DMS153 treated with DMSO at 0.1 percent for 48 hours (cell line): ENCODE results near the gene IFITM2.
"Not testable (repeated sequence)": the region's sequence is repeated elsewhere in the genome, so short reads cannot be mapped to it uniquely, and the experiment has no call there.

Experiments used
- DNase-seq: peaks from one replicate; lab custom pipeline; 2025; ENCODE audit not compliant: unreplicated experiment; lab: John Stamatoyannopoulos, UW

IFITM2 gene

DNA sequence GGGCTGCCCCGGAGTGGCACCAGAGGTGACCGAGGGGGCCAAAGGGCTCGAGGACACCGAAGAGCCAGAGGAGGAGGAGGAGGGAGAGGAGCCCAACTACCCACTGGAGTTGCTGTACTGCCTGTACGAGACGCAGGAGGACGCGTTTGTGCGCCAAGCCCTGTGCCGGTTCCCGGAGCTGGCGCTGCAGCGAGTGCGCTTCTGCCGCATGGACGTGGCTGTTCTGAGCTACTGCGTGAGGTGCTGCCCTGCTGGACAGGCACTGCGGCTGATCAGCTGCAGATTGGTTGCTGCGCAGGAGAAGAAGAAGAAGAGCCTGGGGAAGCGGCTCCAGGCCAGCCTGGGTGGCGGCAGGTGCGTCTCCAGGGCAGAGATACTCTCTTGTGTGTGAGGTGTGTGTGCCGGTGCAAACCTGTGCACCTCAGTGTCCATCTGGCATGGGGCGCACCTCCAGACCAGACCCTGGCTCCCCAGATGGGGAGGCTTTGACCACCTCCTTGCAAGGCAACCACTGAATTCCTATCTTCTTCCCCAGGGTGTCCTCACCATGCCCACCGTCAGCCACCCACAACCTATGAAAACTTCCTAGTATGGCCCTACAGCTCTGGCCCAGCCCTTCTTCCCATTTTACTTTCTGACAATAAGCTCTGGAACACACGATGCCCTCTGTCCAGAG lies 26.0 kb upstream of the IFITM2 start:
- no peak for DNase-seq

DNA sequence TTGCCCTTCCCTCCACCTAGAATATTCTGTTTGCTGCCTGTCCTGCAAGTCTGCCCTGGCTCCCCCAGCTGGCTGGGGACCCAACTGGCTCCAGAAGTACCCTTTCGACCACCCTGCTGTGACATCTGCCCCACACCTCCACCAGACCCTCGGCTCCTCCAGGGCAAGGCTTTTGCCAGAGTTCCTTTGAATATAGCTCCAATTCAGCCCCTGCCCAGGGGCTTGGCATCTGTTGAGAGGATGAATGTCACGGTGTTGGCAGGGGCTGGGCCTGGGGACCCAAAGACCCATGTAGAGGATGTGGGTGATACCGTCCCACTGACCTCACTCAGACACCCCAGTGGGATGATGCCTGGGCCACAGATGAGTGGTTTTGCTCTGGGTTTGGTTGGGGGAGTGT lies 25.4 kb upstream of the IFITM2 start:
- no peak for DNase-seq

DNA sequence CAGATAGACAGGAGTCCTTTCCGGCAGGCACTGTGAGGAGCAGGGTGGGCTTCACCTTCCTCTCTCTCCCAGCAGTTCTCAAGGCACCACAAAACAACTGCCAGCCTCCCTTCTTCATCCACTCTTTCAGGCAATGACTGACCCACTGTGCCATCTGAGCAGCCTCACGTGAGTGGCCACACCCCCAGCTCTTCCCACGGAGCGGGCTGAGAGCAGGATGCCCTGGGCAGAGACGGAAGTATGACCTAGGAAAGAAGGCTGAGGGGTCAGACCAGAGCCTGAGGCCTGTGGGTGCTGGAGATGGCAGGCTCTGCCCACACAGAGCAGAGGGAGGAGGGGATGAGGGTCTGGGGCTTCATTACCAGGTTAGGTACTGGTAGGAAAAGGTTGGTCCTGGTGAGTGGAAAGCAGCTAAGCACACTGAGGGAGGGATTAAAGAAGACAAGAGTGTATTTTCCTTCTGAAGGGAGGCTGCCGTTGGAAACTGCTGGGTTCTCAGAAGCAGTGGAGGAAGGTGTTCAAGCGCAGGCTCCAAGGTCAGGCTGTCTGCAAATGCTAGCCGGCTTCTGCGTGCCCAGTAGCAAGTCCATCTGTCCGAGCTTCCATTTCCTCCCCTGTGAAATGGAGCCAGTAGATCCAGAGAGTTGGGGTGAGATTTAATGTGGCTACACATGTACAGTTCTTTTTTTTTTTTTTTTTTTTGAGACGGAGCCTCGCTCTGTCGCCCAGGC lies 24.8 kb upstream of the IFITM2 start:
- no peak for DNase-seq

DNA sequence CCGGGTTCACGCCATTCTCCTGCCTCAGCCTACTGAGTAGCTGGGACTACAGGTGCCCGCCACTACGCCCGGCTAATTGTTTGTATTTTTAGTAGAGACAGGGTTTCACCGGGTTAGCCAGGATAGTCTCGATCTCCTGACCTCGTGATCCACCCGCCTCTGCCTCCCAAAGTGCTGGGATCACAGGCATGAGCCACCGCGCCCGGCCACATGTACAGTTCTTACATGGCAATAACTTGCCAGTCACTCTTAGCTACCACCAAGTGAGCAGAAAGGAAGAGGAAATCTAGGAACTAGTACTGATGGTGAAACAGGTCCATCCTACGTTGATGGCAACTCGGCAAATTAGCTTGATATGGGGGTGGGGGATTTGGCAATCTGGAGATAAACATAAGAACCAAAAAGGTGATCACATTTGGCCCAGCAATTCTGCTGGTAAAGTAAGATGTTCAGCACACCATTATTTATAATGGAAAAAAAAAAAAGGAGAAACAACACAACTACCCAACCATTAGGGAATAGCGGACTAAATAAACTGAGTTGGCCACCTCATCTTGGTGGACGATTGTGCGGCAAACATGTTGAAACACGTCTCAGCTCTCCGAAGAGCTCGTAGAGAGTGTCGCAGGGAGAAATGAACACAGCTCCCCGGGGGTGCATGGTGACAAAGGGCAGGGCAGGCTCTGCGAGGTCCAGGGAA lies 24.1 kb upstream of the IFITM2 start:
- DNase-seq, result no peak

DNA sequence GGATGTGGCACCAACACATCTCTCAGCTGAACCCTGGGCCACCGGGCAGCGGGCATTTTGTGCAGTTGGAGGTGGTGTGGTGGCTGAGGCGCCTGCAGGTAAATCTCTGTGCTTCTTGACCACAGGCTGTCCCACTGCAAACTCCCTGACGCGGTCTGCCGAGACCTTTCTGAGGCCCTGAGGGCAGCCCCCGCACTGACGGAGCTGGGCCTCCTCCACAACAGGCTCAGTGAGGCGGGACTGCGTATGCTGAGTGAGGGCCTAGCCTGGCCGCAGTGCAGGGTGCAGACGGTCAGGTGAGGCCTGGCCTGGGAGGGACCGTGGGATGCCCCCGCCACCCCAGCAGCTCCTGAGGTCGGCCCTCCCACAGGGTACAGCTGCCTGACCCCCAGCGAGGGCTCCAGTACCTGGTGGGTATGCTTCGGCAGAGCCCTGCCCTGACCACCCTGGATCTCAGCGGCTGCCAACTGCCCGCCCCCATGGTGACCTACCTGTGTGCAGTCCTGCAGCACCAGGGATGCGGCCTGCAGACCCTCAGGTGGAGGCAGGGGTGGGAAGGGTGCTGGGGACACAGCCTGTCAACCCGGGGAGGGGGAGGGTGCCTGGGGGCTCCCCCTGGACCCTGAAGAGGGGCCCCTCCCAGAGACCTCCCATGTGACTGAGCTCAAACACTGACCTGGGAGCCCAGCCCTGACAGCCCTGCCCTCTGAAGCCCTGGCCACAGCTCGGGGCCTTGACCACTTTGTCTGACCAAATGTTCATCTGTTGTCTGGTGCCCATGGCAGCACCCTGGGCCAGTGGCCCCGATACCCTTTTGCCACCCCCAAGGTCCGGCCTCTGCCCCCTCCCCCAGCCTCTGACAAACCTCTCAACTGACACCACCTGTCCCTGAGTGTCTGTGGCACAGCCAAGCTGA lies 23.3 kb upstream of the IFITM2 start:
- no peak for DNase-seq

DNA sequence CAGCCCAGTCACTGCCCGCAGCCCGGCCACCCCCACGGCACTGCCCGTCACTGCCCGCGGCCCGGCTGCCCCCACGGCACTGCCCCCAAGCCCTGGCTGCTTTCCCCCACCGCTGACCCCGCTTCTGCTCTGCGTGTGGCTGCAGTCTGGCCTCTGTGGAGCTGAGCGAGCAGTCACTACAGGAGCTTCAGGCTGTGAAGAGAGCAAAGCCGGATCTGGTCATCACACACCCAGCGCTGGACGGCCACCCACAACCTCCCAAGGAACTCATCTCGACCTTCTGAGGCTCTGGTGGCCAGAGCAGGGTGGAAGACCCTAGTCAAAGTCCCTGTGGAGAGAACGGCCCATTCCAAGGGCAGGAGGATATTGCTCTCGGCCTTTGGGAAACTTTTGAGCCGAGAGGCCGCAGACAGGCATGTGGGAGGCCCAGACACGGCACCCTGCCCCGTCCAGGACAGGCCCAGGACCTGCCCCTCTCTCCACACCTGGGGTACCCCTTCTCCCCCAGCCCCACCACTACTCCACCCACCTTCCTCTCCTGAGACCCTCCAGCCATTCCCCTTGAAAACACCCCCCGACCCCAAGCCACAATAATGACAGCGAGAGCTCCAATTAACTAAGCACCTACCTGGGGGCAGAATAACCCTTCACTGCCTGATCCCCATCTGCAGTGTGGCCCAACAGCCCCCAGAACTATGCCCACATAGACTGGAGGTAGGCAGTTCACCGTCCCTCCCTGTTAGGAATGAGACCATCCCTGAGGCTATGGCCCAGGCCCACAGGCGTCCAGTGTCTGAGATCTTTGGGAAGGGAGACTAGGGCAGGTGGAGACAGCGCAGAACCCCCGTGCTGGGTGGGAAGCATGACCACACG lies 22.4 kb upstream of the IFITM2 start:
- no peak for DNase-seq

DNA sequence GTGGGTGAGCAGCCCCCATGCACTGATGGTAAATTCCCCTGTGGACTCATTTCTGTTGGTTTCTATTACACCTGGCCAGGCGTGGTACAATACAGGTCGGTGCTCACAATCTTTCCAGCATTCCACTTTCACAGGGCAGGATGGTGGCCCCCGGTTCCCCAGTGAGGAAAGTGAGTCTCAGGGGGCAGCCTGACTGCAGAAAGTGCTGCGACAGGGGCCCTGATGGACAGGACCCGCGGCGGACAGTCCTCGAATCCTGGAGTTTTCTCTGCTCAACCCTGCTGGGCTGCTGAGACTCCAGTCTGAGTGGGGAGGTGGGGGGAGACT lies 21.8 kb upstream of the IFITM2 start:
- no peak for DNase-seq

DNA sequence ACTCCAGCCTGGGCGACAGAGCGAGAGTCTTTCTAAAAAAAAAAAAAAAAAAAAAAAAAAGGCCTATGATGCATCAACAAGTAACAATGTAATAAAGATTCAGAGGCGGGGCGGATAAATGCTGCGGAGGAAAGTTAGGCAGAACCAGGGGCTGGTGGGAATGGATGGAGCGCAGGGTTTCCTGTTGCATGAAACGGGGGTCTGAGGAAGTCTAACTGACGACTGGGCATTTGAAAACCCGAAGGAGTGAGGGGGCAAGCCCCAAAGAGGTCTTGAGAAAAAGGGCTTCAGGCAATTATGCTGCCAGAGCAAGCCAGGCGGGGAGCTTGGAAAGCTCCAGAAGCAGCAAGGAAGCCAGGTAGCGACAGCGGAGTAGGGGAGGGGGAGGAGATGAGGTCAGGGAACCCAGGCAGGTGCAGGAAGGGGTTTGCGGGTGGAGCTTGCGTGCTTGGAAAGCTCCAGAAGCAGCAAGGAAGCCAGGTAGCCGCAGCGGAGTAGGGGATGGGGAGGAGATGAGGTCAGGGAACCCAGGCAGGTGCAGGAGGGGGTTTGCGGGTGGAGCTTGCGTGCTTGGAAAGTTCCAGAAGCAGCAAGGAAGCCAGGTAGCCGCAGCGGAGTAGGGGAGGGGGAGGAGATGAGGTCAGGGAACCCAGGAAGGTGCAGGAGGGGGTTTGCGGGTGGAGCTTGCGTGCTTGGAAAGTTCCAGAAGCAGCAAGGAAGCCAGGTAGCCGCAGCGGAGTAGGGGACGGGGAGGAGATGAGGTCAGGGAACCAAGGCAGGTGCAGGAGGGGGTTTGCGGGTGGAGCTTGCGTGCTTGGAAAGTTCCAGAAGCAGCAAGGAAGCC lies 20.4 kb upstream of the IFITM2 start:
- not testable (repeated sequence) for DNase-seq

DNA sequence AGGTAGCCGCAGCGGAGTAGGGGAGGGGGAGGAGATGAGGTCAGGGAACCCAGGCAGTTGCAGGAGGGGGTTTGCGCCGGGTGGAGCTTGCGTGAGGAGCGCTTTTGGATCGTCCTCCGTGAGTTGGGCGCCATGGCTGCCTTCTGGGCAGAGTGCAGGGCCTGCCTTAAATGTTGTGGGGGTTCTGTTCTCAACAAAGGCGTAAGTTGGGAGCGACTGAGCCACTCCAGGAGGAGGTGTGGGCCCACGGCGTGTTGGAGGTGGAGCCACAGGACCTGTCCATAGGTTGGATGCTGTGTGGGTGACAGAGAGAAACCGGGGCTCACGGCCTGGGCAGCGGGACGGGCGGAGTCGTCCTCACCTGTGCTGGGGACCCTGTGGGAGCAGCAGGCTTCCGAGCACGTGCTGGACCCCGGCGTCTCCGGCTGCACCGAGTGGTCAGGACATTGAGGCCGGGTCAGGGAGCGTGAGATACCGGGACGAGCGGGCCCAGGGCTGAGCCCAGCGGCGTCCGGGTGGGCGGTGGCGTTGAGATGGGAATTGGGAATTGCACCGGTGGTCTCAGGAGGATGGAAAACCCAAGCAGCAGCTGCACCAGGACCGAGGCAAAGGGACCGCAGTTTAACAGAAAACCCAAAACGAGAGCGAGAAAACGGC lies 19.7 kb upstream of the IFITM2 start:
- no peak for DNase-seq

DNA sequence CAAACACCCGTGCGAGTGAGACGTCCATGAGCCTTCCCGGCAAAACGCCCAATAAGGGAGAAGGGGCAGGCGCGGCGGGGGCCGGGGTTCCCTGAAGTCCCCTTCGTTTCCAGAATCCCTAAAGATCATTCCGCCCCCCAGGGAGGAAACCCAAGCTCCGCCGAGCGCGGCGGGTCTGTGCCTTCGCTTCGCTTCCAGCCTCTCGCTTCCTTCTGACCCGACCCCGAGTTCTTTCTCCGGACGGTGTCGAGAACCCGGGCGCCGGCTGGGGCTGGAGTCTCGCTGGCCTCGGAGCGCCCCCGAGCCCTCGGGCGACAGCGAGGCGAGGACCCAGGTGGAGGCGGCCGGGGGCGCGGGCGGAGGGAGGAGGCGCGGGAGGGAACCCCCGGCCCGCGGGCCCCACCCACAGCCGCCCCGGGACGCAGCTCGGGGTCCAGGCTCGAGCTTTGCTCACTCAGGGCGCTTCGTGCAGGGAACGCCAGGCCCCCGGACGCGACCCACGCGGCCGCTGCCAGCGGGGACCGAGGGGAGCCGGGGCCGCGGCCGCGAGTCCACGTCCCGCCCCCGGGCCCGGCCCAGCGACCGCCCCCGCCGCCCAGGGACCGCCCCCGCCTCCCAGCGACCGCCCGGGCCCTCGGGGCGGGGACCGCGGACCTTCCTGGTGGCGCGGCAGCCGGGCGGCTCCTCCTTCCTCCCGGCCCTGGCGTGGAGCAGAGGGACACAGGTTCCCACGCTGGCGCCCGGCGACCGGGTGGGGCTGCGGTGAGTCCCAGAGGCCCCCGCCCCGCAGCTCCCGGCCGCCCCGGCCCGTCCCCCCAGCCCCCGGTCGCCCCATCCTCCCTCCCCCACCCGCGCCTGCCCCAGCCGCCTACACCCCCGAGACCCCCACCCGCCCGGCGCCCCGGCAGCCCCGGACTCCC lies 18.9 kb upstream of the IFITM2 start, which contains the start of gene PGGHG:
Gene PGGHG, plus strand, starts transcription at position 649 of the 920 bp plus-strand sequence. CDS start 691 bp downstream, outside the sequence.
- DNase-seq, result no peak

DNA sequence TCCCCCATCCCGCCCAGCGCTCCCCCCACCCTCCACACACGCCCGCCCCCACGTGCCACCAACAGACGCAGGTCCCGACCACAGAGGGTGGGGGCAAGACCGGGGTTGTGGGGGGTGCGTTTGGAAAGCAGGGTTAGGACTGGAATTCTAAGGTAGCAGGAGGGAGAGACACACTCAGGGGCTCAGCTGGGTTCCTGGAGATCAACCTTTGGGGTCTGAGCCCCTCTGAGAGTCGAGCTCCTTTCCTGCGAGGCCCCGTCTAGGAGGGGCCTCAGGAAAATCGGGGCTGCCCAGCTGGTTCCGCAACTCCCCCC lies 18.3 kb upstream of the IFITM2 start:
- no peak for DNase-seq

DNA sequence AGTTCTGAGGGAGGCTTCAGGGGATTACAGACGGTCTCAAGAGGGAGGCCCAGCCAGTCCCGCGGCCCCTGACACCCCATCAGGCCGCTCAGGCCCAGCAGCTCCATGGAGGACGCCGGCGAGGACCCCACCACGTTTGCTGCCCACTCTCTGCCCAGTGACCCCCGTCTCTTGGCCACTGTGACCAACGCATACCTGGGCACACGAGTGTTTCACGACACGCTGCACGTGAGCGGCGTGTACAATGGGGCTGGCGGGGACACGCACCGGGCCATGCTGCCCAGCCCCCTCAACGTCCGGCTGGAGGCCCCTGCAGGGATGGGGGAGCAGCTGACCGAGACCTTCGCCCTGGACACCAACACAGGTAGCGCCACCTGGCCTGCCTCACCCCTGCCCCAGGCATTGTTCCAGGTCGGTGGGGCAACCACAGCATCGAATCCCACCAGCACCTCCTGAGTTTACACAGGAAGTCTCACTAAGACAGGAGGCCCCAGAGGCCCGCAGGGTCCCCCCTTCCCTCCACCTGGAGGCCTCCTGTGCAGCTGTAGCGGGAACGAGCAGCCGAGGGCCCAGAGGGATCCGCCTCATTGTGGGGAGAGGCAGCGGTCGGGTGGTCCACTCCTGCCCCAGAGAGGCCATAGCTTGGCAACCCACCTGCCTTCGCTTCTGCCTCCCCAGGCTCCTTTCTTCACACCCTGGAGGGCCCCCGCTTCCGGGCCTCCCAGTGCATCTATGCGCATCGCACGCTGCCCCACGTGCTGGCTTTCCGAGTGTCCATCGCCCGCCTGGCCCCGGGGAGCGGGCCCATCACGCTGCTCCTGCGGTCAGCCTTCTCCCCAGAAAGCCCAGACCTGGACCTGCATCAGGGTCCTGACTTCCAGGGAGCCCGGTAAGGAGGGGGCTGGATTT lies 17.6 kb upstream of the IFITM2 start:
- DNase-seq, result no peak

DNA sequence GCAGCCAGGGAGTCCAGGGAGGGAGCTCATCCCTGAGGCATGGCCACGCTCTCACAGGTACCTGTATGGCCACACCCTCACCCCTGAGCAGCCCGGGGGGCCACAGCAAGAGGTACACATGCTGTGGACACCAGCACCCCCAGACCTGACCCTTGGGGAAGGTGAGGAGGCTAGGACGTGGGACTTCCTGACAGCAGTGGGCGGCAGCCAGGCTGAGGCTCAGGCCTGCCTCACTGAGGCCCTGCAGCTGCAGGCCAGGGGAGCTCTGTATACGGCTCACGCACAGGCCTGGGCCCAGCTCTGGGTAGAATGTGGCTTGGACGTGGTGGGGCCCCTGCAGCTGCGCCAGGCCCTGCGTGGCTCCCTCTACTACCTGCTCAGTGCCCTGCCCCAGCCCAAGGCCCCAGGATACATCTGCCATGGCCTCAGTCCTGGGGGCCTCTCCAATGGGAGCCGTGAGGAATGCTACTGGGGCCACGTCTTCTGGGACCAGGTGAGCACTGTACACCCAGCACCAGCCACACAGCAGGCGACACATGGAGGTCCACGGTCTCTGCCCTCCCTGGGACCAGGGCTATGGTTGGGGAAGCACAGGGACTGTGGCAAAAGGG lies 16.9 kb upstream of the IFITM2 start:
- no peak for DNase-seq

DNA sequence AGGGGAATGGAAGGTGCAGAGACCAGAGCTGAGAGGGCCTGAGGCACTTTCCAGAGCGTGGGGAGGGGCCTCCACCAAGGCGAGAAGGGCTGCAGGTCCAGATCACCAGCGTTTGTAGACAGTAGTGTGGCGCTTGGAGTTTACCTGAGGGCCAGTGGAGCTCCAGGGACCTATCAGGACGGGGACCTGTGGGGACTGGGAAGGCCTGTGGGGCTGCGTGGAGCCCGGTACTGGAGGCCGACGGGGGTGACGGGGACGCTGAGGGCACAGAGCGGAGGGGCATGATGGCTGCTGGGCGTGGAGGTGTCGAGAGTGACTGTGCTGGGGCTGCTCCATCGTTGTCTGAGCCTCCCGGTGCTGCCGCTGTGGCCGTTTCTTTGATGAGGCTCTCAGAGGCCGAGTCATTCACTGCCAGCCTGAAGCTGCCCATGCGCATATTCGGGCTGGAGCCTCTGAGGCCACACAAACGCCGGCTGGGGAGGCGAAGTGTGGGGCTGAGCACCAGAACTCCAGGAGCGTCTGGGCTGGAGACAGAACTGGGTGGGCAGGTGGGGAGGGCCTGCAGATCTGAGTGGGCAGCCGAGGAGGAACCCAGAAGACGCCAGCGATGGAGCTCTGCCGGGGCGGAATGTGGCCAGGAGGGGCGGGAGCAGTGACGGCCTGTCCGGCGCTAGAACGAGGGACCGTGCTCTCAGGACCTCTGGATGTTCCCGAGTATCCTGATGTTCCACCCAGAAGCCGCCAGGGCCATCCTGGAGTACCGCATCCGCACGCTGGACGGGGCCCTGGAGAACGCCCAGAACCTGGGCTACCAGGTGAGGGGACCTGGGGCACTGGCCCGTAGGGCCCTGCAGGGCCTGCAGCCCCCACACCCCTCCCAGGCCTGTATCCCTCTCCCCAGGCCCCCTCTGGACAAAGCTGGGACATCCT lies 16.1 kb upstream of the IFITM2 start:
- DNase-seq, result no peak
